Psoas muscle (tissue), 8 donors: ENCODE measurements around the gene FAM153A. TPM values are rescaled to one million over a fixed set of nuclear protein-coding genes. Genes with fewer than 3 reads are reported as not detected.
"Not testable (repeated sequence)": the region's sequence is repeated elsewhere in the genome, so short reads cannot be mapped to it uniquely, and the experiment has no call there.

ENCODE experiments used
- ATAC-seq, 4 donors: fragments of 200-7000 bp; cut with Tn5 transposase; one replicate each; pipeline ENCODE4 v1.9.1; 2020; ENCODE audit warnings: moderate library complexity in 3 of 4, mild to moderate bottlenecking in 2 of 4
- DNase-seq, 2 donors: peaks; one replicate each; pipeline ENCODE4 v3.0.0-alpha.2; 2020
- H3K27ac ChIP-seq: fragments of 200-600 bp; one replicate; pipeline ENCODE4 v1.8.0; 2022
- H3K27me3 ChIP-seq, 3 donors: fragments of 200-600 bp in 1 of 3; one replicate each; pipeline versions ENCODE4 v1.6.1 to v1.8.0; 2013 to 2022; ENCODE audit warnings: low read length in 2 of 3, mild to moderate bottlenecking in 2 of 3, moderate library complexity in 1 of 3; ENCODE audit not compliant: insufficient read depth in 3 of 3
- H3K36me3 ChIP-seq, 2 donors: fragments of 200-600 bp in 1 of 2; one replicate each; pipeline versions ENCODE4 v1.6.1 to v1.8.0; 2013 to 2022; ENCODE audit warnings: low read depth in 1 of 2, mild to moderate bottlenecking in 1 of 2, moderate library complexity in 1 of 2; ENCODE audit not compliant: insufficient read depth in 1 of 2
- H3K4me1 ChIP-seq: fragments of 200-600 bp; one replicate; pipeline ENCODE4 v1.8.0; 2022
- H3K4me3 ChIP-seq: fragments of 200-600 bp; one replicate; pipeline ENCODE4 v1.8.0; 2022; ENCODE audit warnings: mild to moderate bottlenecking
- H3K9me3 ChIP-seq: fragments of 200-600 bp; one replicate; pipeline ENCODE4 v1.8.0; 2022
- WGBS, 3 donors: extraction: QIAGEN DNeasy Blood & Tissue Kit; methylation state at CpG; one replicate each; pipeline versions ENCODE4 v1.1.6 to v1.1.7; 2013; 5-methylcytosine and 5-hydroxymethylcytosine counted together
- intact Hi-C, 2 donors: fragments of 100-400 bp; cut with DNase I; formaldehyde crosslinking; loops; one replicate each; pipeline versions ENCODE4 v1.11.0 to v1.14.2; 2022
- polyA plus RNA-seq, 3 donors: library from polyadenylated mRNA; stranded (reverse); fragments of 200-250 nt; gene quantifications; one replicate each; pipeline ENCODE4 v1.2.3, GENCODE V29; 2013
- total RNA-seq, 4 donors: library from RNA; stranded (reverse); fragmentation: NEBNext Ultra II Directional in 2 of 4; extraction: Animal tissue kit (Norgen Biotek cat#: 25700) in 2 of 4; gene quantifications; one replicate each; pipeline versions ENCODE4 v1.2.1 to v1.2.4, GENCODE V29; 2021 to 2023
- donor health status: healthy with polysubstance abuse.
- donor health status: DM: no; HTN: no; CAD: no; lungs with moderate emphysema.
- donor health status: Bipolar disorder and iron deficiency.
- donor health status: healthy.
- donor health status: DM: yes; HTN: yes; CAD: no.
- donor health status: DM: no; HTN: no; CAD: no.
- donor health status: DM: no; HTN: no; CAD: no.
- donor health status: DM: yes; HTN: yes; CAD: no.

The FAM153A gene
- total and polyA plus RNA-seq, 7 donors = 0.04 to 1.1 (median 0.16) TPM; not detected in 2

GRCh38 chr5:177807265-177807664 is 24.6 kb upstream of the FAM153A start:
- H3K27ac ChIP-seq, H3K27me3 ChIP-seq, H3K4me1 ChIP-seq, DNase-seq, H3K36me3 ChIP-seq, H3K9me3 ChIP-seq, ATAC-seq, intact Hi-C loops, H3K4me3 ChIP-seq: not testable (repeated sequence)
- 80 to 86% methylated on average over 8 to 10 of the region's 18 CpGs; no CpG with 5 or more reads in 1 of the 3 donors for WGBS, 3 donors

- H3K4me3 ChIP-seq, H3K36me3 ChIP-seq, intact Hi-C loops, H3K27me3 ChIP-seq, DNase-seq, H3K4me1 ChIP-seq, H3K9me3 ChIP-seq, H3K27ac ChIP-seq, ATAC-seq: not testable (repeated sequence)
- WGBS, 3 donors = 68 to 74% (median 71%) methylated on average over 3 to 5 of the region's 5 CpGs
Measured at GRCh38 chr5:177801427-177801826, 18.7 kb upstream of the FAM153A start.

- not testable (repeated sequence) for DNase-seq
- 77 to 88% (median 84%) methylated on average over 5 to 11 of the region's 19 CpGs for WGBS, 3 donors
Measured at GRCh38 chr5:177798237-177798840, 15.6 kb upstream of the FAM153A start.

GRCh38 chr5:177793272-177793671 is 10.6 kb upstream of the FAM153A start:
- intact Hi-C loops, H3K9me3 ChIP-seq, H3K27me3 ChIP-seq, H3K27ac ChIP-seq, H3K4me3 ChIP-seq, DNase-seq, H3K4me1 ChIP-seq, H3K36me3 ChIP-seq, ATAC-seq: not testable (repeated sequence)
- 16 to 39% (median 17%) methylated on average over 3 to 4 of the region's 9 CpGs for WGBS, 3 donors

More at GRCh38 chr5:177798237-177798840, 15.6 kb upstream of the FAM153A start:
- ATAC-seq, intact Hi-C loops, H3K9me3 ChIP-seq, H3K4me1 ChIP-seq, H3K4me3 ChIP-seq, H3K36me3 ChIP-seq, H3K27ac ChIP-seq, H3K27me3 ChIP-seq: not testable (repeated sequence)

- WGBS, 3 donors = 70 to 87% (median 80%) methylated on average over 3 to 4 of the region's 12 CpGs
- H3K27me3 ChIP-seq, ATAC-seq, DNase-seq, H3K27ac ChIP-seq, H3K9me3 ChIP-seq, H3K4me3 ChIP-seq, H3K4me1 ChIP-seq, intact Hi-C loops, H3K36me3 ChIP-seq: not testable (repeated sequence)
Measured at GRCh38 chr5:177791649-177792048, 8.9 kb upstream of the FAM153A start.

- H3K4me1 ChIP-seq, H3K27me3 ChIP-seq, H3K36me3 ChIP-seq, H3K4me3 ChIP-seq, H3K9me3 ChIP-seq, H3K27ac ChIP-seq, intact Hi-C loops, DNase-seq, ATAC-seq: not testable (repeated sequence)
- 26 to 59% (median 46%) methylated on average over 3 to 12 of the region's 23 CpGs for WGBS, 3 donors
Measured at GRCh38 chr5:177782169-177782568, 530 bp downstream of the FAM153A start.

- H3K27ac ChIP-seq, H3K9me3 ChIP-seq, DNase-seq, H3K4me1 ChIP-seq, intact Hi-C loops, H3K4me3 ChIP-seq, H3K36me3 ChIP-seq, H3K27me3 ChIP-seq, ATAC-seq: not testable (repeated sequence)
- no CpG with 5 or more reads among the region's 3 CpGs for WGBS, 3 donors
Measured at GRCh38 chr5:177771206-177771605, 11.5 kb downstream of the FAM153A start.

GRCh38 chr5:177770646-177771045 is 12.1 kb downstream of the FAM153A start:
- WGBS, 3 donors = 81 to 89% (median 86%) methylated on average over 2 of the region's 2 CpGs
- H3K4me1 ChIP-seq, H3K27ac ChIP-seq, H3K27me3 ChIP-seq, intact Hi-C loops, DNase-seq, H3K4me3 ChIP-seq, ATAC-seq, H3K9me3 ChIP-seq, H3K36me3 ChIP-seq: not testable (repeated sequence)

- H3K27ac ChIP-seq, intact Hi-C loops, H3K4me3 ChIP-seq, H3K4me1 ChIP-seq, DNase-seq, ATAC-seq, H3K36me3 ChIP-seq, H3K9me3 ChIP-seq, H3K27me3 ChIP-seq: not testable (repeated sequence)
- 26 to 32% (median 26%) methylated on average over 3 to 5 of the region's 15 CpGs for WGBS, 3 donors
Measured at GRCh38 chr5:177763737-177764508, 18.8 kb downstream of the FAM153A start.

GRCh38 chr5:177760954-177761353 is 21.7 kb downstream of the FAM153A start:
- H3K9me3 ChIP-seq, intact Hi-C loops, H3K27ac ChIP-seq, H3K27me3 ChIP-seq, DNase-seq, ATAC-seq, H3K36me3 ChIP-seq, H3K4me1 ChIP-seq, H3K4me3 ChIP-seq: not testable (repeated sequence)
- 54 to 60% (median 58%) methylated on average over 4 to 8 of the region's 8 CpGs for WGBS, 3 donors

GRCh38 chr5:177747354-177747753 is 35.3 kb downstream of the FAM153A start:
- H3K36me3 ChIP-seq, H3K9me3 ChIP-seq, ATAC-seq, H3K27ac ChIP-seq, H3K27me3 ChIP-seq, H3K4me3 ChIP-seq, H3K4me1 ChIP-seq, DNase-seq, intact Hi-C loops: not testable (repeated sequence)
- WGBS, 3 donors = 76 to 79% methylated on average over 2 of the region's 2 CpGs; no CpG with 5 or more reads in 1 of the 3 donors
